Endometrial microvascular endothelial cells (primary cell): ENCODE data around the gene FARS2. TPM values are rescaled to one million over a fixed set of nuclear protein-coding genes. Genes with fewer than 3 reads are reported as not detected.

Experiments used
- in situ Hi-C: cut with HindIII; loops from 2 replicates; pipeline ENCODE4 v1.10.0; 2017; ENCODE audit warnings: low sequenced_read_pairs, low pct_unique_long_range_greater_than_20kb; ENCODE audit errors: inconsistent ontology term
- total RNA-seq: library from RNA; depleted of rRNA; stranded (reverse); fragments of >200 nt; gene quantifications from one replicate; pipeline ENCODE4 v1.2.3, GENCODE V29; 2015; ENCODE audit errors: inconsistent ontology term

FARS2 gene
- total RNA-seq, 1 donor from 2014 or later = 18.2 TPM

GRCh38 chr6:5343998-5344397, 82.7 kb downstream of the FARS2 start:
- in situ Hi-C loops = no loop called here

DNA sequence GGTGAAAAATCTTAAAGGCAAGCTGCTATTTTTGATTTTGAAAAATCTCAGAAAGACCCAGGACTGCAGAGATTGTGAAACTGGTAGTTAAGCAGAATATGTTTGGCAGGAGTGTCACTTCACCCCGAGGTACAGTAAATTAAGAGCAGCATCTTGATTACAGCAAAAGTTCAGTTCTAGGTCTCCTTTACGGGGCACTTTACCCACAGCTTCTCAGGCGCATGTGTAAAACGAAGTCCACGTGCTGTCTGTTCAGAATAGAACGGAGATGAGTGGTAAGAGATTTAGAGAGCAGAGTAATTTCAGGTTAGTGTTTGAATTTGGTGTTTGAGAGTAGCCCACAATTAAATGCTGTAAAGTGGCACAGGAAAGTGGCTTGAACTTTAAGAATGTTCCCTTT, 84.0 kb downstream of the FARS2 start:
- in situ Hi-C loops = no loop called here

GRCh38 chr6:5351552-5352210, 90.4 kb downstream of the FARS2 start:
- in situ Hi-C loops = no loop called here

DNA sequence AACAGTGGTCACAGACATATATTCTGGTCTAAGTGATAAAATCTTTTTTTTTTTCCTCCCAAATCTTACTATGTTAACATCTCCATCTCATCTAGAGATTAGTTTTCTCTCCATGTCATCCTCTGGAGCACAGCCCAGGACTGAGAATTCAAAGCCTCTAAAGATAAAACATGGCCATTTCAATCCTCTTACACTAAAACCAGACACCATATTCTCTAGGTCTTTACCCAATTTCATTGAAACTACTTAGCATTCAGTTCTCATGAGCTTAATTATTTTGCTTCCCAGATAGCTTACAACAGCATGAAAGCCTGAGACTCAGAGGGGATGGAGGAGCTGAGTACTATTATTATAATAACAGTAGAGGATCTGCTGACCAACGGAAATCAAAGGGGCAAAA, 92.7 kb downstream of the FARS2 start:
- in situ Hi-C loops = no loop called here

- in situ Hi-C loops = no loop called here
Observed at GRCh38 chr6:5357486-5357885, 96.2 kb downstream of the FARS2 start.

GRCh38 chr6:5359417-5359816, 98.1 kb downstream of the FARS2 start:
- in situ Hi-C loops = no loop called here

DNA sequence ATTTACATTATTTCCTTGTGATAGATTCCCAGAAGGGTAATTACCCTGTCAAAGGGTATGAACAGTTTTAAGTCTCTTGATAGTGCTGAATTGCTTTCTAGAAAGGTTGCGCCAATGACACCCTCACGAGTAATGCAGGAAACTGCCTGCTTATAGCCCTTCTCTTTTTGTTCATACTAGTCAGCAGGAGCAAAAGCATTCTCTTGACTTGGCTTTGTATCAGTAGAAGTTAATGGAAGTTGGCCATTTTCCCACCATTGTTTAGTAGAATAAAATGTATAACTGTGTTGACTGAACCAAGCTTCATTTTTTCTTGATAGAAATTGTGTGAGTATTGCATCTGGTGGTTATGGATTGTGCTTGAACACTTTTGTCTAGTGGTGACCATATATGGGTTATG, 100.1 kb downstream of the FARS2 start:
- in situ Hi-C loops = no loop called here

GRCh38 chr6:5365436-5366195, 104.3 kb downstream of the FARS2 start:
- in situ Hi-C loops = no loop called here

- in situ Hi-C loops = no loop called here
Observed at GRCh38 chr6:5366941-5367340, 105.6 kb downstream of the FARS2 start.

DNA sequence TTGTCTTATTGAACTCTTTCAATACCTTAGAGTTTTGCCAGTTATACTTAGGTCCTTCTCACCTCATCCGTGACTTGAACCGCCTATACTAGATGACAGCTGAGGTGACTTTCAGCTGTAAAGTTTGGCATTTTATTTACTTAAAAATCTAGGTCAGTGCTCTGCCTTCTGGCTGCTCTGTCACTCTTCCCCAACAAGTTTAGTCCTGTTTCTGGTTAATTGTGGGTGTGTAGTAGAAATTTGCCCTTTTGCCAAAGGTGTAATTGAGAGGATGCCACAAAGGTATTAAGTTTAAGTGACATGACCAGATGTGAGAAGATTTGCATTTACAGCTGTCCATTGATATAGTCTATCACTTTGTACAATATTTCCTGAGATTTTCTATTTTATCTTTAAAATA, 106.2 kb downstream of the FARS2 start:
- in situ Hi-C loops = no loop called here

- in situ Hi-C loops = no loop called here
Observed at GRCh38 chr6:5373430-5373829, 112.1 kb downstream of the FARS2 start.

- in situ Hi-C loops = loop anchor here (25.0 kb wide), 1 partner anchor 241 kb away; no protein-coding TSS in a partner anchor
Observed at GRCh38 chr6:5378331-5378730, 117.0 kb downstream of the FARS2 start.

GRCh38 chr6:5379647-5380242, 118.4 kb downstream of the FARS2 start:
- in situ Hi-C loops = loop anchor here (25.0 kb wide), 1 partner anchor 242 kb away; no protein-coding TSS in a partner anchor

DNA sequence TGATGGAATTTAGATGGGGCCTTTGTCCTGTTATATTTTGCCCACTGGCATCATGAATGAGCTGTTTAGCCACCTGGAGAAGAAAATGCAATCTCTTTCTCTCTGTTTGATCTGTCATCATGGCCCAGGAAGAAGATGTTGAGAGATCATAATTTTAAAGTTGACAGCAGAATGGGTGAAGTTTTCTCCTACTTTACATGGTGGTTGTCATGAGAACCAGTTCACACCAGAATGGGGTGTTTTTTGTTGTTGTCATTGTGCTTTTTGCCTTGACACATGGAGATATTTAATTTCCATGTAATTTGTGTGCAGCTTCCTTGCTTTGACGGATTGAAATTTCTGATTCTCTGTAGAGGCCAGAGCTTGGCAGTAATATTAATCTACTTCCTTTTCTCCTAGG, 122.5 kb downstream of the FARS2 start:
- in situ Hi-C loops = loop anchor here (25.0 kb wide), 1 partner anchor 247 kb away; no protein-coding TSS in a partner anchor

- in situ Hi-C loops = loop anchor here (25.0 kb wide), 1 partner anchor 247 kb away; no protein-coding TSS in a partner anchor
Observed at GRCh38 chr6:5384276-5384675, 123.0 kb downstream of the FARS2 start.

DNA sequence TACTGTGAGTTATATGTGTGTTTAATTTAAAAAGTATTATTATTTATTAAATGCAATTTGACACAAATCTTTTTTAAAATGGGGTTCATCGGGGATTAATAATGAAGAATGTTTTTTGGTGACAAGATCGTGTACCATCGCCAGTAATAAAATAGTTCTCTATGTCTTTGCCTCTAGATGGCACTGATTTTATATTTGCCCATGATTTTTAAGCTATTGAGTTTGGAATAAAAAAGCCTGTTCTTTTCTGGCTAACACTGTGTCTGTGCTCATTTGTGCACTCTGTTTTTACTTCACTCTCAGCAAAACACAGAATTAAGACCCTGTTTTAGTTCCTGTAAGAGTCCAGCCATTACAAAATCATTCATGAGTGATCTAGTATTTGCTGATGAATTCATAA, 127.0 kb downstream of the FARS2 start:
- in situ Hi-C loops = loop anchor here (25.0 kb wide), 1 partner anchor 251 kb away; no protein-coding TSS in a partner anchor

DNA sequence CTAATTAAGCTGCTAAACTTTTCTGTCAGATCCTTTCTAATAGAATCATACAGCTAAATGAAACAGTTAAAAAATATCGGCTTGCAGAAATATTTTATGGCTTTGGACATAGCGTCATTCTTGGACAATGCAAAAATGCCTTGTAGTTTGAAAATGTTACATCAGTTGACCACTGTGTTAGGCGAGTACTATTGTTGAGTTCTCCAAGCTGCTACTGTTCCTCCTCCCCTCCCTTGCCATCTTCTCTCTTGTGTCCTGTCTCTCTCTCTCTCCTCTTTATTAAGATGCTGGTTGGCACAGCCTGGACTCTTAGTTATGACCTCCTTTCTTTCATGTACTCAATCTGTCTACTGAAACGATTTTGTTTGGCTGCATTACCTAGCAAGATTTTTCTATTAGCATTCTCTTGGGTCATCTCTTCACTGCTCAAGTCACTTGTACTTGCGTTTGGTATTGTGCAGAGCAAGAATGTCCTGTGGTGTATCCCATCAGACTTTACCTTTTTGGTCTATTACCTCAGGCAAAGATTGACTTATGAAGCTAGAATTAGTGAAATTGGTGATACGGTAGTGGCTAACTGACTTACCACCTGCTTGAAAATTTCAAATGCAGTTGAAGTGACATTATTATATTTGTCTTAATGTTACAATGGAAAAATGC, 127.9 kb downstream of the FARS2 start:
- in situ Hi-C loops = loop anchor here (25.0 kb wide), 1 partner anchor 252 kb away; no protein-coding TSS in a partner anchor

GRCh38 chr6:5390177-5390576, 128.9 kb downstream of the FARS2 start:
- in situ Hi-C loops = loop anchor here (25.0 kb wide), 1 partner anchor 253 kb away; no protein-coding TSS in a partner anchor

- in situ Hi-C loops = loop anchor here (25.0 kb wide), 1 partner anchor 257 kb away; no protein-coding TSS in a partner anchor
Observed at GRCh38 chr6:5394280-5394679, 133.0 kb downstream of the FARS2 start.
